ENCODE data around the gene GOLGA6L10.
"Not testable (repeated sequence)": the region's sequence is repeated elsewhere in the genome, so short reads cannot be mapped to it uniquely, and the experiment has no call there.

GOLGA6L10 gene

DNA sequence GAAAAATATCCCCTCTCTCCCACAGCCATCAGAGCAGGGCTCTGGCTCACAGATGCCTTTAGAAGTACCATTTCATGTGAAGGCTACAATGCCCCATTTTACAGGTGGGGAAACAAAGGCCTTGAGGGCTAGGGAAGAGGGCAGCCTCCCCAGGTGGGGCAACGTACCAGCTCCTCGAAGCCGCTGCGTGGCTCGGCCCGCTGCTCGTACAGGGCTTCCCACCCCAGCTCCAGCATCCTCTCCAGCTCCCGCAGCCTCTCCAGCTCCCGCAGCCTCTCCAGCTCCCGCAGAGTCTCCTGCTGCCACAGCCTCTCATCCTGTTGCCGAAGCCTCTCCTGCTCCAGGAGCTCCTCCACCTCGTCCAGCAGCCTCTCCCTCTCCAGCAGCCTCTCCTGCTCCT is 4.9 kb downstream of the GOLGA6L10 start:
- not testable (repeated sequence) for H3K36me3 ChIP-seq (ENCODE audit: control insufficient read depth in 5 of 5, insufficient read depth in 5 of 5, low read length in 5 of 5); H3K27ac ChIP-seq (ENCODE audit: low read depth, low read length); H3K27me3 ChIP-seq (ENCODE audit: control insufficient read depth in 5 of 5, insufficient read depth in 4 of 5, low read length in 5 of 5); H3K4me3 ChIP-seq (ENCODE audit: low read depth in 1 of 5, low read length in 5 of 5); H3K9me3 ChIP-seq (ENCODE audit: control insufficient read depth in 5 of 5, low read length in 5 of 5); H3K9ac ChIP-seq (ENCODE audit: low read length in 5 of 5); H3K4me1 ChIP-seq (ENCODE audit: control insufficient read depth in 5 of 5, insufficient read depth in 5 of 5, low read length in 5 of 5)

DNA sequence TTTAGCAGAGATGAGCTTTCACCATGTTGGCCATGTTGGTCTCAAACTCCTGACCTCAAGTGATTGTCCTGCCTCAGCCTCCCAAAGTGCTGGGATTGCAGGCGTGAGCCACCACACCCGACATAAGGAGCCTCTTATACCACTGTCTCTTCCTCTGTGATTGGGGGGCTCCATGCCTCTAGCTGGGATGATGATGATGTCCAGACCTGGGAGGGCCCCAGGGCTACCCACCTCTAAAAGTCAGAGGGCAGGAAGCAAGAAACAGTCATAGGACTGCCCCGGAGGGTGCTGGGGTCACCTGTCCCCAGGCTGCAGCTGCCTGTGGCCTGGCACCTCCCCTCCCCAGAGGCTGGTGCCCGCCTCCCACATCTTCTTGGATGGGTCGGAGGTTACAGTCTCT is 5.4 kb downstream of the GOLGA6L10 start:
- H3K4me1 ChIP-seq (ENCODE audit: control insufficient read depth in 5 of 5, insufficient read depth in 5 of 5, low read length in 5 of 5); H3K27ac ChIP-seq (ENCODE audit: low read depth, low read length); H3K9ac ChIP-seq (ENCODE audit: low read length in 5 of 5); H3K9me3 ChIP-seq (ENCODE audit: control insufficient read depth in 5 of 5, low read length in 5 of 5); H3K27me3 ChIP-seq (ENCODE audit: control insufficient read depth in 5 of 5, insufficient read depth in 4 of 5, low read length in 5 of 5); H3K36me3 ChIP-seq (ENCODE audit: control insufficient read depth in 5 of 5, insufficient read depth in 5 of 5, low read length in 5 of 5); H3K4me3 ChIP-seq (ENCODE audit: low read depth in 1 of 5, low read length in 5 of 5): not testable (repeated sequence)

DNA sequence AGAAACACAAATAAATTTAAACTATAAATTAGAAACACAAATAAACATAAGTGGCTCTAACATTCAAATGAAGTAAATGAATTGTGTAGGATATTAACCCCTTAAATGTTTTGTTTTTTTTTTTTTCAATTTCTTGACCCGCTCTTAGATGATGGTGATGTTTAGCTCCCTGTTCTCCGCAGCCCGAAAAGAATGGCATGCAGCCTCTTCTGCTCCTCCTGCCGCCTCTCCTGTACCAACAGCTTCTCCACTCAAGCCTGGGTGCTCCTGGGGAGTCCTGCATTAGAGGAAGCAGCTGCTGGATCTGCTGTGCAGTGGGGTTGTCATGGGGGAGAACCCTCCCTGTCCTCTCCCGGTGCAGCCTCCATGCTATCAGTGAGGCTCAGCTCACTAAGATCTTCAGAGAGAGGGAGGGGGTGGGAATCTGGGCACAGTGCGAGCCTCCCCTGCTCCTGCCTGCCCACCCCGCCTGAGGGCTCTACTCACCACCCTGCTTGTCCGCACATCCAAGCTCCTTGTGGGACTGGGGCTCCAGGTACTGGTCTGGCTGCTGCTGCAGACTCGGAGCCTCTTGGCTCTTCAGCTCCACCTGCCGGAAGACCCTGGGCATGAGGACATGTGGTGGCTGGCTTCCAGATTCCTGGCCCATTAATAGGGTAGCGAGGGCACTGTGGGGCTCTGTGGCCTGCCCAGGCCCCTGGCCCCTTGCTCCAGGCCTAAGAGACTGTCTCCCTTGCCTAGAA is 6.5 kb downstream of the GOLGA6L10 start:
- not testable (repeated sequence) for H3K36me3 ChIP-seq (ENCODE audit: control insufficient read depth in 5 of 5, insufficient read depth in 5 of 5, low read length in 5 of 5); H3K9ac ChIP-seq (ENCODE audit: low read length in 5 of 5); H3K4me1 ChIP-seq (ENCODE audit: control insufficient read depth in 5 of 5, insufficient read depth in 5 of 5, low read length in 5 of 5); H3K9me3 ChIP-seq (ENCODE audit: control insufficient read depth in 5 of 5, low read length in 5 of 5); H3K27me3 ChIP-seq (ENCODE audit: control insufficient read depth in 5 of 5, insufficient read depth in 4 of 5, low read length in 5 of 5); H3K4me3 ChIP-seq (ENCODE audit: low read depth in 1 of 5, low read length in 5 of 5); H3K27ac ChIP-seq (ENCODE audit: low read depth, low read length)

DNA sequence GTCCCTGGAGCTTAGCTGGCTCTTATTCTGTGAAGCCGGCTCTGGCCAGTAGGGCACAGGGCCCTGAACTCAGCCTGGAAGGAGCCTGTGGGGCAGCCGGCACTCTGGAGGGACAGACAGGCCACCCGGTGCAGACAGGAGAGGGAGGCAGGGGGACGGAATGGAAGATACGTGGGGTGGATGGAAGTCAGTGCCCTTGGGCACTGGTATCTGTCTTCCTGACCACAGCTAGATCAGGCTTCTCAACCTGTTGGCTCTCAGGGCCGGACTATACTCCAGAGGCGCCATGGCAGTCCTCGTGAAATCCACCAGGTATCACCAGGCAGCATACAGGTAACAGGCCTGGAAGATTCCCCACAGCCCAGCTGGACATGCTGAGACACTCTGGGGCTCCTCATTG is 10.7 kb downstream of the GOLGA6L10 start:
- H3K9ac ChIP-seq (ENCODE audit: low read length in 5 of 5); H3K9me3 ChIP-seq (ENCODE audit: control insufficient read depth in 5 of 5, low read length in 5 of 5); H3K4me1 ChIP-seq (ENCODE audit: control insufficient read depth in 5 of 5, insufficient read depth in 5 of 5, low read length in 5 of 5); H3K27me3 ChIP-seq (ENCODE audit: control insufficient read depth in 5 of 5, insufficient read depth in 4 of 5, low read length in 5 of 5); H3K36me3 ChIP-seq (ENCODE audit: control insufficient read depth in 5 of 5, insufficient read depth in 5 of 5, low read length in 5 of 5); H3K4me3 ChIP-seq (ENCODE audit: low read depth in 1 of 5, low read length in 5 of 5); H3K27ac ChIP-seq (ENCODE audit: low read depth, low read length): not testable (repeated sequence)

DNA sequence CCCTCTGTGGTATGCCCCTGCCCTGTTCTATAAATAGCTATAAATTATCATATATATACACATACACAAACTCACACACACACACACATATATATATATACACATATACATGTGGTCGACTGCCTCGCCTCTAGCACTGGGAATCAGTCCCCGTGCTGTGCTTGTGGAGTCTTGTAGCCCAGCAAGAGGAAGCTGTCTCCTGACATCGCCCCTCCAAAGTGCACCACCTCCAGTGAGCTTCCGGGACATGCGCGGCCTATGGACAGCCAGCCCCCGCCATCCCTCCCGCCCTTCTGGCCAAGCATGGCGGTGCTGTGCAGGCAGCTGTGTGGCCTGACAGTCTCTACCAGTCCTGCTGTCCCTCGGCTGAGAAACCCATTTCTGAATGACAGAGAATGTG is 11.2 kb downstream of the GOLGA6L10 start:
- H3K27ac ChIP-seq (ENCODE audit: low read depth, low read length); H3K4me1 ChIP-seq (ENCODE audit: control insufficient read depth in 5 of 5, insufficient read depth in 5 of 5, low read length in 5 of 5); H3K4me3 ChIP-seq (ENCODE audit: low read depth in 1 of 5, low read length in 5 of 5); H3K9ac ChIP-seq (ENCODE audit: low read length in 5 of 5); H3K9me3 ChIP-seq (ENCODE audit: control insufficient read depth in 5 of 5, low read length in 5 of 5); H3K36me3 ChIP-seq (ENCODE audit: control insufficient read depth in 5 of 5, insufficient read depth in 5 of 5, low read length in 5 of 5); H3K27me3 ChIP-seq (ENCODE audit: control insufficient read depth in 5 of 5, insufficient read depth in 4 of 5, low read length in 5 of 5): not testable (repeated sequence)

DNA sequence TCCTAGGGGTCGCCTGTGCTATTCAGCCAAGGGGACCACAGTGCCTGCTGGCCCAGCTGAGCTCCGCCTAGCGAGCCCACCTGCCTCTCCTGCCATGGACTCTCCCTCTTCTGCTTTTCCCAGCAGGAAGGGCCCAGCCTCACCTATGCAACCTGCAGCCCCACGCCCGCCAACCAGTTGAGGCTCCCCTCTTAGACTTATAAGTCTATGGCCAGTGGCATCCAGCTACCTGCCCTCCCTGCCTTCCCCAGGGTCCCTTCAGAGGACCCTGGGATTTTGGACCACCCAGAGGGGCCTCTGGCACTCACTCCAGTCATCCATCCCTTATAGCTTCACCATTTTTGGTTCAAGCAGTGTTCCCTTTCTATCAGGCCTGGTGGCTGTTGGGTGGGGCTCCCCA is 12.2 kb downstream of the GOLGA6L10 start:
- not testable (repeated sequence) for H3K4me3 ChIP-seq (ENCODE audit: low read depth in 1 of 5, low read length in 5 of 5); H3K9me3 ChIP-seq (ENCODE audit: control insufficient read depth in 5 of 5, low read length in 5 of 5); H3K27ac ChIP-seq (ENCODE audit: low read depth, low read length); H3K9ac ChIP-seq (ENCODE audit: low read length in 5 of 5); H3K36me3 ChIP-seq (ENCODE audit: control insufficient read depth in 5 of 5, insufficient read depth in 5 of 5, low read length in 5 of 5); H3K27me3 ChIP-seq (ENCODE audit: control insufficient read depth in 5 of 5, insufficient read depth in 4 of 5, low read length in 5 of 5); H3K4me1 ChIP-seq (ENCODE audit: control insufficient read depth in 5 of 5, insufficient read depth in 5 of 5, low read length in 5 of 5)

DNA sequence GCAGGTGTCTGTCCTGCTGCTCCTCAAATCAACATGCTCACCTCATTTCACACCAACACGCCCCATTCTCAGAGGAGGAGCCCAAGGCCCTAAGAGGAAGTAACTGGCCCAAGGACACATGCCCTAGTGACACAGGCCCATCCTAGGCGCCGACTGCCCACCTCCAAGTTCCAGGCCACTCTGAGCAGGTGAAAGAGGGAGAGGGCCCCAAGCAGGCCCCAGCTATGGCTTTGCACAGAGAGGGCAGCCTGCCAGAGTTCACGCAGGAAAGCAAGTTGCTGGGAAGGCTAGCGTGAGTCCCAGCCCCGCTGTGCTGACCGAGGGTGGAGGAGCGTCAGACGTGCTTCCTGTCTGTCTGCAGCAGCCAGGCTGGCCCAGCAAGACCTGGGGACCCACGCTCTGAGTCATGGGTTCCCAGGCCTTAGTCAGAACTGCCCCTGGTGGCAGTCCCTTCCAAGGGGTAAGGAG is 13.1 kb downstream of the GOLGA6L10 start:
- H3K4me1 ChIP-seq (ENCODE audit: control insufficient read depth in 5 of 5, insufficient read depth in 5 of 5, low read length in 5 of 5); H3K27ac ChIP-seq (ENCODE audit: low read depth, low read length); H3K4me3 ChIP-seq (ENCODE audit: low read depth in 1 of 5, low read length in 5 of 5); H3K36me3 ChIP-seq (ENCODE audit: control insufficient read depth in 5 of 5, insufficient read depth in 5 of 5, low read length in 5 of 5); H3K9me3 ChIP-seq (ENCODE audit: control insufficient read depth in 5 of 5, low read length in 5 of 5); H3K9ac ChIP-seq (ENCODE audit: low read length in 5 of 5); H3K27me3 ChIP-seq (ENCODE audit: control insufficient read depth in 5 of 5, insufficient read depth in 4 of 5, low read length in 5 of 5): not testable (repeated sequence)

DNA sequence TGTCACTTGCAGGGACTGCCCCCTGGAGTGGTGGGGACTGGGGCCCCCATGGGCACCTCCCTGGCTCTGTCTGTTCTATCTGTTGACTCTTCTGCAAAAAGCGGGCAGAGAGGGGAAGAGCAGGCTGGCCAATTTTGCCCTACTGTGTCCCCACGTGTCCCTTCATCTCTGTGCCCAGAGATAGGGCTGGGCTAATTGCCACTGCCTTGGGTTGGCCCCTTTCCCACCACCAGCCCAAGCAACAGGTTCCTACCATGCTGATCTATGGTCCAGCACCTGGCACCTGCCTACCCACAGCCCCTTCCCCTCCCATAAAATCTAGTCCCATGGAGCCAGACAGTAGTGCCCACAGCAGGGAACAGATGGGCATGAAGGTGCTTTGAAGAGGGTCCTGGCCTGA is 14.3 kb downstream of the GOLGA6L10 start:
- not testable (repeated sequence) for H3K27ac ChIP-seq (ENCODE audit: low read depth, low read length); H3K36me3 ChIP-seq (ENCODE audit: control insufficient read depth in 5 of 5, insufficient read depth in 5 of 5, low read length in 5 of 5); H3K27me3 ChIP-seq (ENCODE audit: control insufficient read depth in 5 of 5, insufficient read depth in 4 of 5, low read length in 5 of 5); H3K9me3 ChIP-seq (ENCODE audit: control insufficient read depth in 5 of 5, low read length in 5 of 5); H3K9ac ChIP-seq (ENCODE audit: low read length in 5 of 5); H3K4me1 ChIP-seq (ENCODE audit: control insufficient read depth in 5 of 5, insufficient read depth in 5 of 5, low read length in 5 of 5); H3K4me3 ChIP-seq (ENCODE audit: low read depth in 1 of 5, low read length in 5 of 5)

DNA sequence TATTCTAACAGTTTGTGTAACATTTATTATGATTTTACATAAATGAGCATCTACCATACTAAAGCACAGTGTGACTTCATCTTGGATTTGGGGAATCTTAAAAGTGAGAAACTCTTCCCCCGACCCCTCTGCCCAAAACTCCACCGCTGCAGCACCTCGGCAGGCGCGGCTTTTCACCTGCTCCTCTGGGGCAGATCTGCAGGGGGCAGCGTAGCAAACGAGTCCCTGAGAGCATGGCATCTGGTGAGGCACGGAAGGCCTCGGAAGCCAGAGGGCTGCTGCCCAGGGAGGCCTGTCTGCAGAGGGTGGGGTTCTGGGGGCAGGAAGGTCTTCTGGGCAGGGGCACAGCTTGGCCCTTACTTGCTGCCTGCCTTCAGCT is 14.7 kb downstream of the GOLGA6L10 start:
- H3K9ac ChIP-seq (ENCODE audit: low read length in 5 of 5); H3K36me3 ChIP-seq (ENCODE audit: control insufficient read depth in 5 of 5, insufficient read depth in 5 of 5, low read length in 5 of 5); H3K4me3 ChIP-seq (ENCODE audit: low read depth in 1 of 5, low read length in 5 of 5); H3K27me3 ChIP-seq (ENCODE audit: control insufficient read depth in 5 of 5, insufficient read depth in 4 of 5, low read length in 5 of 5); H3K9me3 ChIP-seq (ENCODE audit: control insufficient read depth in 5 of 5, low read length in 5 of 5); H3K27ac ChIP-seq (ENCODE audit: low read depth, low read length); H3K4me1 ChIP-seq (ENCODE audit: control insufficient read depth in 5 of 5, insufficient read depth in 5 of 5, low read length in 5 of 5): not testable (repeated sequence)

DNA sequence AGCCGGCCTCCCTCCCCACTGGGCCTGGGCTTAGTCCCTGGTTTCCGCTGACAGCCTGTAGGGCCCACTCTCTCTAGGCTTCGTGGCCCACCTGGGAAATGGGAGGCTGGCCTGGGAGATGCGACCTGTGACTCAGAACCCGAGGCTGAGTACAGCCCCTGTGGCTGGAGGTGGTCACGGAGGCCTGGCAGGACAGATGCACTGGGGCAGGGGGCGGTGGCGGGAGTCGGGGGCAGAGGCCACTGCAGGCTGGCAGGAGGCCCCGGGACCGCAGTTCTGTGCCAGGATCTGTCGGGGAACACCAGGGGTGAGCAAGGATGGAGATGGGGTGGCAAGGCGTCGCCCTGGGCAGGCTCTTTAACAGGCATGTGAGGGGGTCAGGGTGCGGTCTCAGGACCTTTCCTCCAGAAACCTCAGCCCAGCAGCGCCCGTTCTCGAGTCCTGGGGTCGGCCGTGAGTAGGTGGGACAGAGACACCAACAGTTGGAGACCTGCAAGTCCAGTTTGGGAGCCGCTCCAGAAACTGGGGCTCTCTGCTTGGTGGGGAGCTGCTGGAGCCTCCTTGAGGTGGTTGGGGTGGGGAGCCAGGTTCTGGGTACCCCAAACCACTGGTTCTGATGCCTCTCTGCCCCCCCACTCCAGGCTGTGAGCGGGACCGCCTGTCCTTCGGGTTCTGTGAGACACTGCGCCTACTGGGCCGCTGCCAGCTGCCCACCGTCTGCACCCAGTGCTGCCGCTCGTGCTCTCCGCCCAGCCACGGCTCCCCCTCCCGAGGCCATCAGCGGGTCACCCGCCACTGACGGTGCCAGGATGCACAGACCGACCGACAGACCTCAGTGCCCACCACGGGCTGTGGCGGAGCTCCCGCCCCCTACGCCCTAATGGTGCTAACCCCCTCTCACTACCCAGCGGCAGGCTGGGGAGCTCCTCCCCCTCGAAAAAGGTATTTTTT is 15.4 kb downstream of the GOLGA6L10 start:
- H3K9ac ChIP-seq (ENCODE audit: low read length in 5 of 5); H3K4me3 ChIP-seq (ENCODE audit: low read depth in 1 of 5, low read length in 5 of 5); H3K4me1 ChIP-seq (ENCODE audit: control insufficient read depth in 5 of 5, insufficient read depth in 5 of 5, low read length in 5 of 5); H3K27me3 ChIP-seq (ENCODE audit: control insufficient read depth in 5 of 5, insufficient read depth in 4 of 5, low read length in 5 of 5); H3K27ac ChIP-seq (ENCODE audit: low read depth, low read length); H3K36me3 ChIP-seq (ENCODE audit: control insufficient read depth in 5 of 5, insufficient read depth in 5 of 5, low read length in 5 of 5); H3K9me3 ChIP-seq (ENCODE audit: control insufficient read depth in 5 of 5, low read length in 5 of 5): not testable (repeated sequence)

All from subcutaneous abdominal adipose tissue (tissue), 5 donors.